GM19438 (cell line): Measurements from ENCODE around the gene SKI.

Source experiments
- ATAC-seq: cut with Tn5 transposase; IDR thresholded peaks from one replicate; pipeline ENCODE4 v1.9.1; 2021; ENCODE audit warnings: low read depth; ENCODE audit not compliant: unreplicated experiment

SKI gene

DNA sequence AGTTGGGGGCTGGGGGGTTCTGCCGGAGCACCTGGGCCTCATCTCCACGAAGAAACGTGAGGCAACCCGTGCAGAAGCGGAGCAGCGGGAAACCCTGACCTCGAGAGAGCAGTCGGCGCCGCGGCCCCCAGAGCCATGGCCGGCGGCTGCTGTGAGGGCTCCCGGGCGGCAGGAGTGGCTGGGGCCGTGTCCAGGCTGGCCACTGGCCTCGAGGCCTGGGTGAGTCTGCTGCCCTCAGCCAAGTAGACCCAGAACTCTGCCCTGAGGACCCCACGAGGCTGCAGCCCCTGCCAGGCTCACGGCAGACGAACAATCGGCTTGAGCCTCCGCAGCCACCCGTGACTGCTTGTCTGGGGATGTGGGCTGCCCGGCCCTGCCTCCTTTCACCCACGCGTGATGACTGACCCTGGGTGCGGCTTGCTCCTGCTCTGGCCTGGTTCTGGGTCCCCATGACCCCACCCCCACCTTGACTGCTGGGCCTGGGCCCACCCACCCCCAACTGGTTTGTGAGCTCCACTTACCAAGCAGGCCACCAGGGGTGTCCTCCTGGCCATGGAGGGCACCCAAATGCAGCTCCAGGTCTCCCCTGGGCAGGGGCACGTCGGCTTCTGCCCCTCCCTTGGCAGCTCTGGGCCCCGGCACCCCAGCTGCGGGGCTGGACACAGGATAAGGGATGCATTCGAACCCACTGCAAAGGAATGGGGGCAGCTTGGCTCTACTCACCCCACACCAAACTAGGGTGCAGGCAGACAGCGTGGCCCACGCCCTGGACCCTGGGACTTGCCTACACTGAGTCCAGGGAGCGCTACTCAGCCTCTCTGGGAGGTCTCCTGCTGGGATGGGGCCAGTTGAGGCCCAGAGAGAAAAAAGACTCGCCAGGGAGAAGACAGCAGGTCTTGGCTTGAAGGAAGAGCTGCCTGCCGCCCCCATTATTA, 129.1 kb downstream of the SKI start:
- no peak for ATAC-seq

DNA sequence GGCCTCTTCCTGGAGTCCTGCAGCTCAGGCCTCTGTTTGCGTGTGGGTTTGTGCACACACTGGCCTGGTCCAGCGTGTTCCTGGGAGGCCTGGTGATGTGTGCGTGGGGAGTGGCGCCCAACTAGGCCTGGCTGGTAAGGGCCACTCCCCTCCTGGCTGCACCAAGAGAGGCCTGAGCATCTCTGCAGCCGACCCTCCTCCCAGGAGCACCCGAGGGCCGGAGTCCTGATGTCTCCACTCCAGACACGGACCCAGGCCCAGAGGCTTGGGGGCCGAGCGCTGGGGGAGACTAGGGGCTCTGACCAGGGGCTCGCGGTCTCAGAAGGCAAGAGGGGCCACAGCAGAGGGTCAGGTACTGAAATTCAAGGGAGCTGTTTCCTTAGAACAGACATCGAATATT, 130.0 kb downstream of the SKI start:
- ATAC-seq = no peak

DNA sequence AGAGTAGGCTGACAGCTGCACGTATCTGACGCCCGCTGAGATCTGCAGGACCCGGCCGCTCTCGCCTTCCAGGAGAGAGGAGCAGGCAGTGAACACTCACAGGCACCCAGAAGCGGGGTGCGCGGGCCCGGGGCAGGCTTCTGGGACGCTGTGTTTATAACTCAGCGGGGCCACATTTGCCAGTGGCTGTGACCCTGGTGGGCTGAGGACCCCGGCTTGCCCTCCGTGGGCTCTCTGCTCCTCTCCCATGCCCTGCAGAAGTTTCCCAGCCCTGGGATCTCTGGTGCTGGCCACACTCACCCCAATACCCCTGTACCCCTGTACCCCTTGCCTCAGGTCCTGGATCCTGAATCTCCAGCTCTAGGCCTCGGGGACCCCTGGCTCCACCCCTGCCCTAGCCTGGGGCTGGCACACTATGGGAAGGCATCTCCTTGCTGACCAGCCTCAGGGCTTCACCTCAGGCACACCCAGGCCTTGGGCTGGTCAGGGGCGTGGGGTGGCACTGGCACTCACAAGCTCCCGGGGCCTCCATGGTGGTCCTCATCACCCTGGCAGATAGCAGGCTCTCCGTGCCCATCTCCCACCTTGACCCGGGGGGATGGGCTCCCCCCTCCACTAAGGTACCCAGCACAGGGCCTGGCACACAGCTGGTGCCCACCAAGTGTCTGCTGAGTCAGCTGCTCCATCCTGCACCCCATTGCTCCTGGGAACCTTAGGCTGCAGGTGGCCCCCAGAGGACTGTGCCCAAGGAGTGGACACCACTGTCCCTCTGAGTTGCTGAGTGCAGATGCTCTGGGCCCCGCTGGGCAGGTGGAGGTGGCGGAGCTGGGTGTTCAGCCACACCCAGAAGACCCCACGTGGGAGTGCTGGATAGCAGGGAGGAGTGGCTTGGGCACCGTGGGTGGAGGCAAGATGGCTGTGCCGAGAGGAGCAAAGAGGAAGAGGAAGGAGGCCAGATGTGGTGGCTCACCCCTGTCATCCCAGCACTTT, 130.8 kb downstream of the SKI start:
- ATAC-seq = no peak
